Activated CD4-positive, alpha-beta T cell treated with anti-CD3 and anti-CD28 coated beads for 36 hours (primary cell): ENCODE data around the gene GNS. TPM values are rescaled to one million over a fixed set of nuclear protein-coding genes. Genes with fewer than 3 reads are reported as not detected.
"Not testable (repeated sequence)": the region's sequence is repeated elsewhere in the genome, so short reads cannot be mapped to it uniquely, and the experiment has no call there.

Source experiments
- ATAC-seq: fragments of 200-7000 bp; cut with Tn5 transposase; one replicate; pipeline ENCODE4 v1.10.0; 2021; ENCODE audit warnings: mild to moderate bottlenecking, moderate library complexity
- CTCF ChIA-PET: fragments of 350-600 bp; sonication (Branson Sonifier 250); formaldehyde crosslinking; loops from one replicate; lab custom pipeline; 2021; ENCODE audit warnings: antibody characterized with exemption; lab: Charles Lee
- POLR2A ChIA-PET: fragments of 350-600 bp; sonication (Branson Sonifier 250); formaldehyde crosslinking; loops from one replicate; lab custom pipeline; 2021; ENCODE audit warnings: antibody characterized with exemption, inconsistent platforms; lab: Charles Lee
- DNase-seq: peaks from one replicate; pipeline ENCODE4 v3.0.0-alpha.2; 2020
- H3K27ac Mint-ChIP-seq: one replicate; pipeline ENCODE4 v1.8.0; 2021; ENCODE audit warnings: mixed read lengths
- H3K27me3 Mint-ChIP-seq: one replicate; pipeline ENCODE4 v1.8.0; 2021; ENCODE audit warnings: mixed read lengths
- H3K36me3 Mint-ChIP-seq: one replicate; pipeline ENCODE4 v1.8.0; 2021; ENCODE audit warnings: low read depth, mixed read lengths
- H3K4me1 Mint-ChIP-seq: one replicate; pipeline ENCODE4 v1.8.0; 2021; ENCODE audit warnings: mixed read lengths
- H3K4me3 Mint-ChIP-seq: one replicate; pipeline ENCODE4 v1.8.0; 2021; ENCODE audit warnings: mild to moderate bottlenecking, moderate library complexity, mixed read lengths
- H3K9me3 Mint-ChIP-seq: one replicate; pipeline ENCODE4 v1.8.0; 2021; ENCODE audit warnings: low read depth, mixed read lengths
- intact Hi-C, 2 experiments: fragments of 100-400 bp; cut with DNase I in 1 of 2; cut with micrococcal nuclease in 1 of 2; formaldehyde crosslinking; loops; one replicate each; pipeline versions ENCODE4 v1.14.2 to v1.15.1; 2022 to 2024; cut with DNase I, micrococcal nuclease
- total RNA-seq, 2 experiments: library from RNA; stranded (reverse); gene quantifications; one replicate each; pipeline ENCODE4 v1.2.3, GENCODE V29; 2021

Gene GNS
- total RNA-seq, 2 experiments from 2014 or later = 19.9 to 21.9 TPM

DNA sequence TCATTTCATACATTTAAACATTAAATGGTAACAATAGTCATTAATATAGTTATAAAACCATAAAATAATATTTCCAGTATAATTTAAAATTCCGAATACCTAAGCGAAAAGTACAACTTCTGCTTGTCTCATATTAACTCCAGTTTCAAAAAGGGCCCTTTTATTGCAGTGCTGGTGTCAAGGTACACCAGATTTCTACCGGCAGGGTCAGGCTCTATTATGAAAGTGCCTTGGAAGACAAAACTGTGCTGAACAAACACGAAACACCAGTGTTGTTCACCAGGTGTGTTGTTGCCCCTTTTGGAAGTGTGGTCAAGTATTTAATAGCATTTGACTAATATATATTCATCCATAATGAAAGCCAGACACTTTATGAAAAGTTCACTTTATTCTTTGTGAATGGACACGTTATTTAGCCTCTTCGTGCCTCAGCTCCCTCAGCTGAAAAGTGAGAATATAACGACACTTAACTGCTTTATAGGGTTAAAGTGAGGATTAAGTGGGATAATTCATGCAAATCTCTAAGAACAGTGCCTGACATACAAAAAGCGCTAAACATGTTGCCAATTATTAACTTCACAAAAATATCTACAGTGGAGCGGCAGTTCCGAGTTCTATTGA is 20.3 kb upstream of the GNS start:
- Mint-ChIP-seq H3K27me3 (peaks cover 65% of the 10 kb centered on the region), H3K4me3 (peak overlapping the region; percentile 56)
- intact Hi-C loops = no loop called here

DNA sequence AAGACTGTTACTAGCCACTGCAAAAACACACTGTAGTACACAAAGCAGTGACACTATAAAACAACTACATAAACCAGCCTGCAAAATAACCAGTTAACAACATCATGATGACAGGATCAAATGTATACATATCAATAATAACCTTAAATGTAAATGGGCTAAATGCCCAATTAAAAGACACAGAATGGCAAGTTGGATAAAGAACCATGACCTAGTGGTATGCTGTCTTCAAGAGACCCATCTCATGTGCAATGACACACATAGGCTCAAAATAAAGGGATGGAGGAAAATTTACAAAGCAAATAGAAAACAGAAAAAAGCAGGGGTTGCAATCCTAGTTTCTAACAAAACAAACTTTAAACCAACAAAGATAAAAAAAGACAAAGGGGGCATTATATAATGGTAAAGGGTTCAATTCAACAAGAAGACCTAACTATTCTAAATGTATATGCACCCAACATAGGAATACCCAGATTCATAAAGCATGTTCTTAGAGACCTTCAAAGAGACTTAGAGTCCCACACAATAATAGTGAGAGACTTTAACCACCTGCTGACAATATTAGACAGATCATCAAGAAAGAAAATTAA is 16.0 kb upstream of the GNS start:
- DNase-seq, intact Hi-C loops: not testable (repeated sequence)

More for the DNA sequence above, 20.3 kb upstream of the GNS start:
- H3K4me1 Mint-ChIP-seq = peaks cover 16% of the 10 kb centered on the region
- DNase-seq (no peak), ATAC-seq (no peak)
- ChIA-PET POLR2A (no interaction called here), CTCF (interaction anchor here (3.8 to 4.3 kb wide), 2 partner anchors 17 to 22 kb away, joined by 14 to 35 read pairs; no protein-coding TSS in a partner anchor)
- H3K9me3 Mint-ChIP-seq = peaks cover 20% of the 10 kb centered on the region
- no peak overlapping the region for H3K27ac Mint-ChIP-seq
- H3K36me3 Mint-ChIP-seq = peaks cover 5% of the 10 kb centered on the region

DNA sequence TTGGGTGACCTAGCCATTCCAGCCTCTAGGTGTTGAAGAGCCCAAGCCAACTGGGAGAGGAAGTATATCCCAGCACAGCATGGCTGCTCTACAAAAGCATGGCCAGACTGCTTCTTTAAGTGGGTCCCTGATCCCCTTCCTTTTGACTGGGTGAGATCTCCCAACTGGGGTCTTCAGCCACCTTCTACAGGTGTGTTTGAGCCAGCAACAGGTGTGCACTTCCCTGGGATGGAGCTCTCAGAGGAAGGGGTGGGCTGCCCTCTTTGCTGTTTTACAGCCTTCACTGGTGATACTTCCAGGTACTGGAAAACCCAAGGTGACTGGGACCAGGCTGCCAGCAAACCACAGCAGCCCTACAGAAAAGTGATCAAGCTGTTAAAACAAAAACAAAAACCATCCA is 14.2 kb upstream of the GNS start:
- Mint-ChIP-seq H3K4me1 (no peaks in the 10 kb centered on the region), H3K27me3 (peaks cover 34% of the 10 kb centered on the region), H3K27ac (no peak overlapping the region), H3K36me3 (peaks cover 9% of the 10 kb centered on the region), H3K4me3 (no peak overlapping the region), H3K9me3 (peaks cover 28% of the 10 kb centered on the region)
- ChIA-PET POLR2A (no interaction called here), CTCF (interaction anchor here (0.6 kb wide), 1 partner anchor 57 kb away, joined by 3 read pairs; no protein-coding TSS in a partner anchor)
- intact Hi-C loops = no loop called here
- DNase-seq (no peak), ATAC-seq (no peak)

More for the DNA sequence above, 16.0 kb upstream of the GNS start:
- ATAC-seq, POLR2A ChIA-PET, H3K4me1 Mint-ChIP-seq, H3K36me3 Mint-ChIP-seq, H3K27ac Mint-ChIP-seq, H3K4me3 Mint-ChIP-seq: not testable (repeated sequence)
- Mint-ChIP-seq H3K9me3 (peaks cover 28% of the 10 kb centered on the region), H3K27me3 (peaks cover 47% of the 10 kb centered on the region)
- CTCF ChIA-PET = interaction anchor here (0.6 kb wide), 1 partner anchor 261 kb away, joined by 3 read pairs; no protein-coding TSS in a partner anchor

DNA sequence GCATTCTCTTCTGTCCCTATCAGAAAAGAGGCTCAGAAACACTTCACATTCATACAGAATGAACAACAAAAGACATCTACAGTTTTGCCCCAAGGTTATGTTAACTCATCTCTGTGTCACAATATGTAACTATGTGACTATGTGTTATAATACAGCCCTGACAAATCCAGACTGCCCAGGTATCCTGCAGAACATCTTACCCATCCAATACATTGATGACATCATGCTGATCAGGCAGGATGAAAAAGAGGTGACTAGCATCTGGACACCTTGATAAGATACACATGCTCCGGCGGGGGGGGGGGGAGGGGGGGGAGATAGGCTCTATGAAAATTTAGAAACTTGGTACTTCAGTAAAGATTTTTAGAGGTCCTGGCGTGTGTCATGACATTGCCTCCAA is 8.3 kb upstream of the GNS start:
- ChIA-PET POLR2A (no interaction called here), CTCF (no interaction called here)
- no peak overlapping the region for H3K4me3 Mint-ChIP-seq
- H3K4me1 Mint-ChIP-seq = no peaks in the 10 kb centered on the region
- peaks cover 4% of the 10 kb centered on the region for H3K27me3 Mint-ChIP-seq
- intact Hi-C loops = no loop called here
- no peak for ATAC-seq
- DNase-seq = no peak
- peaks cover 2% of the 10 kb centered on the region for H3K9me3 Mint-ChIP-seq
- no peak overlapping the region for H3K27ac Mint-ChIP-seq
- no peaks in the 10 kb centered on the region for H3K36me3 Mint-ChIP-seq

DNA sequence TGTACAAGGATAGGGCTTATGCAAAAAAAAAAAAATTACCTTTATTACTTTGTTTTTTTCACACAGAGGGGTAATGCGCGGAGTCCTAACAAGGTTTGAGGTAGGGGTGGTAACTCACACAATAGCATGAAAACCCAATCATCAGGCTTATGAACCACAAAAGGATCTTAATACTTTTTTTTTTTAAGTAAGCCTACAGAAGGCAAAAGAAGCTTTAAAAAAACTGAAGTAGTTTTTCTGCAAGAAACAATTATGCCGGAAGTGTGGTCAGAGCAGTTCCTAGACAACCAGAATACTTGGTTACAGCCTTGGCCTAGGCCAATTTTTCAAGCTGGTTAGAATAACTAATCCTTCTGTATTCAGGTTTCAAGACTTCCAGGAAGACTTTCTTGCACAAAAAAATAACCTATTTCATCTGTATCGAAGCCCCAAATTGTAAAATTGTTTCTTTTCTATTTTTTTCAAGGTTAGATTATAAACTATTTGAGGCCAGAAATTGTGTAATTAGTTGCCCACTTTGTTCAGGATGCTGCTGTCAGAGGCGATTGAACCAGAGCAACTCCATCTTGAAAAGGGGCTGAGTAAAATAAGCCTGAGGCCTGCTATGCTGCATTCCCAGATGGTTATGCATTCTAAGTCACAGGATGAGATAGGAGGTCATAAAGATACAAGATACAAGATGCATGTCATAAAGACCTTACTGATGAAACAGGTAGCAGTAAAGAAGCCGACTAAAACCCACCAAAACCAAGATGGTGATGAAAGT is 1.8 kb upstream of the GNS start:
- peaks cover 33% of the 10 kb centered on the region for H3K4me1 Mint-ChIP-seq
- intact Hi-C loops = no loop called here
- ChIA-PET POLR2A (no interaction called here), CTCF (no interaction called here)
- peaks cover 2% of the 10 kb centered on the region for H3K36me3 Mint-ChIP-seq
- H3K27me3 Mint-ChIP-seq = no peaks in the 10 kb centered on the region
- no peak overlapping the region for H3K4me3 Mint-ChIP-seq
- ATAC-seq (no peak), DNase-seq (no peak)
- H3K9me3 Mint-ChIP-seq = no peaks in the 10 kb centered on the region
- no peak overlapping the region for H3K27ac Mint-ChIP-seq

DNA sequence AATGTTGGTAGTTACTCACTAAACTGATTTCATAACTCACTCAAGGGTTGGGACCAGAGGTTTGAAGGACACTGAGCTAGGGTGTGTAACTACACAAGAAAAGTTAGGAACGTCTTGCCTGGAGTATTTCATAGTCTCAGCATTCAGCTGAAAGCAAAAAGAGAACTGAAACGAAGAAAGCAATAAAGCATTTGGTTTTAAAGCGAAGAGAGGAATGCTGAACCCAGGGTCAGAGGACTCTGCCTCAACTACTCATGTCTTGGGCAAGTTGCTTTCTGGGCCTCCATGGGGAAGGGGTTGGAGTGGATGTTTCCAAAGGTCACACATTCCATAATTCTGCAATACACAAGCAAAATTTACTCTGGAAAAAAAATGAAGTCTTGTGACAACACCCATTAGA is 1.4 kb downstream of the GNS start:
- DNase-seq (no peak), ATAC-seq (no peak)
- Mint-ChIP-seq H3K4me1 (peaks cover 59% of the 10 kb centered on the region), H3K4me3 (peak overlapping the region; percentile 88), H3K27me3 (no peaks in the 10 kb centered on the region), H3K27ac (no peak overlapping the region), H3K9me3 (no peaks in the 10 kb centered on the region), H3K36me3 (peaks cover 12% of the 10 kb centered on the region)
- intact Hi-C loops = loop anchor here (5.0 kb wide), 2 partner anchors 130 to 975 kb away; no protein-coding TSS in a partner anchor
- CTCF ChIA-PET = interaction anchor here (0.8 to 1.1 kb wide), 3 partner anchors 13 to 208 kb away, joined by 3 to 4 read pairs (median 3); no protein-coding TSS in a partner anchor
- POLR2A ChIA-PET = no interaction called here

DNA sequence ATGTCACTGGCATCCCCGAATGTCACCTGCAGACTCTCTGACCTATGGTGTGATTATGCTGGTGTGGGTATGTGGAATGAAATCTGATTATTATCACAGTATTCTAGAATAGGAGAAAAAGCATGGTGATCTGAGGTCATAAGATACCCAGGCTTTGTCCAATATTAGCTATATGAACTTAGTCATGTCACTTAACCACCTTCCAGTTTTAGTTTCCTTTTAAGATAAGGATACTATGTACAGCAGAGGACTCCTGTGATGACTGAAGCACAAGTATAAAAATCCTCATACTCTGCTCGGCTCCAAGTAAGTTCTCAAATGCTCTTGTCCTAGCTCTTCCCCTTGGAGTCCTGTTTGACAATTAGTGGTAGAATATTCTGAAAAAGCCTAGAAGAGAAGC is 2.8 kb downstream of the GNS start:
- ATAC-seq = peak; percentile 12
- DNase-seq = no peak
- ChIA-PET CTCF (interaction anchor here (0.6 to 1.1 kb wide), 4 partner anchors 29 to 132 kb away, joined by 3 to 4 read pairs (median 3); no protein-coding TSS in a partner anchor), POLR2A (no interaction called here)
- intact Hi-C loops = loop anchor here (5.0 kb wide), 2 partner anchors 129 to 974 kb away; no protein-coding TSS in a partner anchor
- H3K9me3 Mint-ChIP-seq = no peaks in the 10 kb centered on the region
- peaks cover 12% of the 10 kb centered on the region for H3K36me3 Mint-ChIP-seq
- no peaks in the 10 kb centered on the region for H3K27me3 Mint-ChIP-seq
- H3K4me3 Mint-ChIP-seq = no peak overlapping the region
- peaks cover 60% of the 10 kb centered on the region for H3K4me1 Mint-ChIP-seq
- H3K27ac Mint-ChIP-seq = peak overlapping the region; percentile 31

DNA sequence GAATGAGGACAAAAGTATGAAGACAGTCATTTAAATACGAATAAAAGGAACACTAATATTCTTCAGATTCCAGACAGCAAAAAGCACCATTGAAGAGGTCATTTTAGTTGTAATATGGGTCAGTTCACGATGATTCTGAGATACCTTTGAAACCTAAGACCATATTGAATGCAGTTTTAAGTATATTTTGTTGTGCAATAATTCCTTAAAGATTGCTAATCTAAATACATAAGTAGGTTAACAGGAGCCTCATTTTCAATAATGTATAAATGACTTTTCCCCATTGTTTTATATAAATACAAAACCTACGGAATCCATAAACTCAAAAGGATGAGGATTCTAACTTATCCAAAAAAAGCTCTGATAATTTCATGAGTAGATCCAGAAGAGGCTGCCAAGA is 5.8 kb downstream of the GNS start:
- Mint-ChIP-seq H3K4me1 (peaks cover 49% of the 10 kb centered on the region), H3K9me3 (no peaks in the 10 kb centered on the region), H3K4me3 (no peak overlapping the region), H3K36me3 (peaks cover 23% of the 10 kb centered on the region), H3K27me3 (no peaks in the 10 kb centered on the region), H3K27ac (peak overlapping the region; percentile 45)
- intact Hi-C loops = no loop called here
- ATAC-seq (no peak), DNase-seq (no peak)
- POLR2A ChIA-PET = no interaction called here
- CTCF ChIA-PET = no interaction called here

DNA sequence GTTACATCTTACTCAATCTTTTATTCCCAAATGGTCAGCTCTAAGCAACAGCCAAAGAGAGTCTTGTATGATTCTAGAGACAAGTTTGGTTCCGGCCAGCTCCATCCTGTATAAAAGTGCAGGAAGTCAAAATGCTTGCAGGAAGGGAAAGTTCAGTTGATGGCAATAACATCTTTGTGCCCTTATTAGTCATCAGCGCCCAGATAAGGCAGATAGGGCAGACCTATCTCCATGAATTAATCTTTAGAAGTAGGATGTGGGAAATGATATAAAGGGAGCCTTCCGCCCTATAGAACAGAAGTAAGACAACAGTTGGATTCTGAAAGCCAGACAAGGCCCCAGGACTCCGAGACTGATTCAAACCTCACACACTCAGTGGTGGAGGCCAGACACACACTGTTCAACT is 6.4 kb downstream of the GNS start:
- intact Hi-C loops = no loop called here
- Mint-ChIP-seq H3K36me3 (peaks cover 23% of the 10 kb centered on the region), H3K27me3 (no peaks in the 10 kb centered on the region), H3K4me1 (peaks cover 45% of the 10 kb centered on the region), H3K4me3 (no peak overlapping the region), H3K9me3 (no peaks in the 10 kb centered on the region), H3K27ac (peak overlapping the region; percentile 45)
- no peak for DNase-seq
- ChIA-PET POLR2A (no interaction called here), CTCF (interaction anchor here (0.7 kb wide), 1 partner anchor 16 kb away, joined by 3 read pairs; no protein-coding TSS in a partner anchor)
- ATAC-seq = peak; percentile 50

DNA sequence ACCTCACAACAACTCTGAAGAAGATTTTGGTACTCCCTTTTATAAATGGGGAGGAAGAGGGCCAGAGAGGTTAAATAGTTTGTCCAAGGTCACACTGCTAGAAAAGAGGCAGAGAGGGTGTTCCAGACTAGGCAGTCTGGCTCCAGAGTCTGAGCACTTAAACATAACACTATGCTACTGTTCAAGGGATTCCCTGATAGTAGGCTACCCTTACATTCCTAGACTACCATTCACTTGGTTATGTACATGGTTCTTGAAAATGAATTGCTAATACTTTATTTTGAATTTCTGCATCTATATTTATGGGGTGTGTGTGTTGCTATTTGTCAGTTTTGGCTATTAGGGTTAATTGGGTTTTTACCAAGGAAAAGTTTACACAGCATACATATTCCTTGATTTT is 7.2 kb downstream of the GNS start:
- ChIA-PET CTCF (no interaction called here), POLR2A (no interaction called here)
- intact Hi-C loops = no loop called here
- Mint-ChIP-seq H3K27ac (no peak overlapping the region), H3K36me3 (peaks cover 27% of the 10 kb centered on the region), H3K27me3 (no peaks in the 10 kb centered on the region), H3K9me3 (no peaks in the 10 kb centered on the region), H3K4me1 (peaks cover 38% of the 10 kb centered on the region), H3K4me3 (no peak overlapping the region)
- DNase-seq (no peak), ATAC-seq (no peak)

DNA sequence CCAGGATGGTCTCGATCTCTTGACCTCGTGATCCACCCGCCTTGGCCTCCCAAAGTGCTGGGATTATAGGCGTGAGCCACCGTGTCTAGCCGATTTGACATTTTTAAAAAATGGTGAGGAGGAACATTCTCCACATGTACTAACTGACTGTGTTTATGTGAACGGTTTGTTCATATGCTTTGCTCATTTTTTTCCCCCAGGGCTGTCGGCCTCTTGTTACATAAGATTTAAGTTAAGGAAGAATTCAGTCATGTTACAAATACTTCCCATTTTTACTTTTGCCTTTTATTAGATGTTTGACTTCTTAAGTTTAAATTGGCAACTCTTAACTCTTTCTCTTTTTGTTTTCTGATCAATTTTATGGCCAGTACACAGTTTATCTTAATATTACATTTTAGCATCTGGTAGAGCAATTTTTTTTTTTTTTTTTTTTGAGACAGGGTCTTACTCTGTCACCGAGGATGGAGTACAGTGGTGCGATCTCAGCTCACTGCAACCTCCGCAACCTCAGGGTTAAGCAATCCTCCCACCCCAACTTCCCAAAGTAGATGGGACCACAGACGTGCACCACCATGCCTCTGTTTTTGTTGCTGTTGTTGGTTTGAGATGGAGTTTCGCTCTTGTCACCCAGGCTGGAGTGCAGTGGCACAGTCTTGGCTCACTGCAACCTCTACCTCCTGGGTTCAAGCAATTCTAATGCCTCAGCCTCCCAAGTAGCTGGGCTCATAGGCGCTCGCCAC is 9.6 kb downstream of the GNS start:
- Mint-ChIP-seq H3K36me3 (peaks cover 33% of the 10 kb centered on the region), H3K27me3 (no peaks in the 10 kb centered on the region), H3K27ac (no peak overlapping the region), H3K4me1 (peaks cover 16% of the 10 kb centered on the region), H3K4me3 (no peak overlapping the region), H3K9me3 (no peaks in the 10 kb centered on the region)
- ChIA-PET CTCF (no interaction called here), POLR2A (no interaction called here)
- no peak for DNase-seq
- intact Hi-C loops = no loop called here
- ATAC-seq = no peak
